KMS-11 (cell line): ENCODE measurements around the gene CRYBB1.

ENCODE experiments used
- H2AFZ ChIP-seq: fragments of 200-600 bp; sonication (generic); 2 replicates; pipeline ENCODE4 v1.6.1; 2016; ENCODE audit warnings: antibody characterized with exemption, mixed run types, low read depth
- H3K27ac ChIP-seq: fragments of 200-600 bp; sonication (generic); 2 replicates; pipeline ENCODE4 v1.6.1; 2016; ENCODE audit warnings: mild to moderate bottlenecking, mixed run types
- H3K27me3 ChIP-seq: fragments of 200-600 bp; sonication (generic); 2 replicates; pipeline ENCODE4 v1.6.1; 2017; ENCODE audit warnings: mild to moderate bottlenecking, low read depth, mixed run types, moderate library complexity; ENCODE audit not compliant: insufficient read depth
- H3K36me3 ChIP-seq: fragments of 200-600 bp; sonication (generic); 2 replicates; pipeline ENCODE4 v1.6.1; 2017; ENCODE audit warnings: mild to moderate bottlenecking, mixed run types; ENCODE audit not compliant: insufficient read depth
- H3K4me1 ChIP-seq: fragments of 200-600 bp; sonication (generic); 2 replicates; pipeline ENCODE4 v1.6.1; 2016; ENCODE audit warnings: mild to moderate bottlenecking, low read depth, mixed run types; ENCODE audit not compliant: poor library complexity, severe bottlenecking
- H3K4me2 ChIP-seq: fragments of 200-600 bp; sonication (generic); 2 replicates; pipeline ENCODE4 v1.7.0; 2016; ENCODE audit warnings: mild to moderate bottlenecking, mixed run types
- H3K4me3 ChIP-seq: fragments of 200-600 bp; sonication (generic); IDR thresholded peaks from 2 replicates; pipeline ENCODE4 v1.6.1; 2017; ENCODE audit warnings: low read depth, low read length, mixed read lengths; ENCODE audit not compliant: insufficient read depth
- H3K79me2 ChIP-seq: fragments of 200-600 bp; sonication (generic); 2 replicates; pipeline ENCODE4 v1.6.1; 2016; ENCODE audit warnings: low read depth, mixed run types; ENCODE audit not compliant: insufficient read depth
- H3K9ac ChIP-seq: fragments of 200-600 bp; sonication (generic); 2 replicates; pipeline ENCODE4 v1.6.1; 2016; ENCODE audit warnings: mild to moderate bottlenecking, mixed run types
- H4K20me1 ChIP-seq: fragments of 200-600 bp; sonication (generic); 2 replicates; pipeline ENCODE4 v1.6.1; 2016; ENCODE audit warnings: mild to moderate bottlenecking, mixed run types; ENCODE audit not compliant: insufficient read depth
- CTCF ChIP-seq: fragments of 200-600 bp; sonication (generic); conservative IDR thresholded peaks from 2 replicates; pipeline ENCODE4 v1.6.1; 2017; ENCODE audit warnings: low read depth, mild to moderate bottlenecking, antibody characterized with exemption, low read length, moderate library complexity, mixed read lengths

CRYBB1 gene

GRCh38 chr22:26632422-26633155 lies 14.8 kb upstream of the CRYBB1 start:
- no peaks in the 10 kb centered on the region for H3K79me2 ChIP-seq
- H3K27ac ChIP-seq, result no peak overlapping the region
- H3K27me3 ChIP-seq, result no peaks in the 10 kb centered on the region
- H4K20me1 ChIP-seq, result no peaks in the 10 kb centered on the region
- no peak overlapping the region for H3K4me2 ChIP-seq
- H3K4me3 ChIP-seq, result no peak overlapping the region
- H3K4me1 ChIP-seq, result peaks cover 13% of the 10 kb centered on the region
- H3K36me3 ChIP-seq, result no peaks in the 10 kb centered on the region
- H3K9ac ChIP-seq, result no peak overlapping the region
- H2AFZ ChIP-seq, result no peak overlapping the region
- no peak for TF ChIP-seq CTCF

- Histone ChIP-seq H3K36me3 (no peaks in the 10 kb centered on the region), H3K4me1 (peaks cover 23% of the 10 kb centered on the region), H3K4me3 (no peak overlapping the region), H3K27ac (no peak overlapping the region), H3K27me3 (no peaks in the 10 kb centered on the region), H3K4me2 (no peak overlapping the region), H4K20me1 (no peaks in the 10 kb centered on the region), H3K79me2 (no peaks in the 10 kb centered on the region), H2AFZ (no peak overlapping the region), H3K9ac (no peak overlapping the region)
- TF ChIP-seq CTCF, result no peak
Measured at GRCh38 chr22:26631282-26631681, 13.5 kb upstream of the CRYBB1 start.

GRCh38 chr22:26629988-26630761 lies 12.3 kb upstream of the CRYBB1 start:
- peaks cover 23% of the 10 kb centered on the region for H3K4me1 ChIP-seq
- H3K36me3 ChIP-seq, result no peaks in the 10 kb centered on the region
- no peak overlapping the region for H3K4me2 ChIP-seq
- H3K79me2 ChIP-seq, result no peaks in the 10 kb centered on the region
- no peaks in the 10 kb centered on the region for H3K27me3 ChIP-seq
- H2AFZ ChIP-seq, result no peak overlapping the region
- H3K4me3 ChIP-seq, result no peak overlapping the region
- no peaks in the 10 kb centered on the region for H4K20me1 ChIP-seq
- no peak overlapping the region for H3K9ac ChIP-seq
- no peak overlapping the region for H3K27ac ChIP-seq
- TF ChIP-seq CTCF, result no peak

GRCh38 chr22:26624803-26625202 lies 7.0 kb upstream of the CRYBB1 start:
- Histone ChIP-seq H3K4me2 (no peak overlapping the region), H3K36me3 (no peaks in the 10 kb centered on the region), H4K20me1 (no peaks in the 10 kb centered on the region), H3K9ac (no peak overlapping the region), H2AFZ (no peak overlapping the region), H3K79me2 (no peaks in the 10 kb centered on the region), H3K4me3 (no peak overlapping the region), H3K27me3 (no peaks in the 10 kb centered on the region), H3K4me1 (peaks cover 38% of the 10 kb centered on the region), H3K27ac (no peak overlapping the region)
- TF ChIP-seq CTCF, result no peak
